HG02623 (cell line): ENCODE measurements around the gene HIPK2.
"Not testable (repeated sequence)": the region's sequence is repeated elsewhere in the genome, so short reads cannot be mapped to it uniquely, and the experiment has no call there.

ENCODE experiments used
- ATAC-seq: cut with Tn5 transposase; IDR thresholded peaks from one replicate; pipeline ENCODE4 v1.9.1; 2021; ENCODE audit warnings: moderate library complexity; ENCODE audit not compliant: unreplicated experiment

The HIPK2 gene

DNA sequence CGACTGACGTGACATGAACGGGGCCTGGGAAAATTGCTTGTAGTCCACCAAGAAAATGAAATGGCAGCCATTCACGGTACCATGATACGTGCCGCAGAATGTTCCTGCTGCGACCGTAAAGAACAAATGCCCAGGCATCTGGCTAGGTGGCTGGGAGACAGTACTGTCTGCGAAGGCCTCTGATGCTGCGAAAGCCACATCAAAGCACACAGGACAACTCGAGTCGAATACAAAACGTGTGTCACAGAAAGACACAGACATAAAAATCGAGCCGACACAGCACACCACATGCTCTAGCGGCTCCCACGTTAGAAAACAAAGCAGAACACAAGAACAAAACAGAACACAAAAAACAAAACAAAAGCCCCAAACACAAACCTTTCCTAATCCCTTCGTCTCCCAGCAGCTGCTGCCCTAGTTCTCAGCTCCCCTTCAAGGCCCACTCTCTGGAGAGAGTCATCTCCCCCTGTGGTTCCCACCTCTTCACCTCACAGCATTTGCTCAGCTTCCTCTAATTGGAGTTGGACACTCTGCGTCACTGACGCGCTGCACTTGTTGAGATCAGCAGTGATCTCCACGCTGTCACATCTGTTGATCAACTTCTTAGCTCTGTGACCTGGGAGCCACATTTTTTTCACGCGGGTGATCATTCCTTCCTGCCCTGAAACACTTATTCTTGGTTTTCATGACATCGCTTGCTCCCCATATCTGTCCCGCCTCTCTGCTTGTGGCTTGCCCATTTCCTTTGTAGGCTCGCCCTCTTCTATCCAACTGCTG, 142.1 kb downstream of the HIPK2 start:
- no peak for ATAC-seq

DNA sequence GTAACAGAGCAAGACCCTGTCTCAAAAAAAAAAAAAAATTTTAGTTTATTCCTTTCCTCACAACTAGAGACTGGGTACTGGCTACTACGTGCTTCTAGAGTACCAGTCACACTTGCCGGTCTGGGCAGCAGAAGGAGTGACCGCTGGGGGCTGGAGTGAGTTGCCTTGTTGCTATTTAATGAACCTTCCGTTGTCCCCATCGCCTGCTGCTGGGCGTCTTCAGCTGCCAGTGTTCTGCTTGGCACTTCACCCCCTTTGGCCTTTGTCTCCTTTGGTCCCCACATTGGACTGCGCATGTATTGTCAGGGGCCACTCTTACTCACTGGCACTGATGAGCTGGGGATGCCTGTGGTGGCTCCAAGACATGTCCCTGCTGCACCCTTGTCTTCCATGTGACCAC, 143.7 kb downstream of the HIPK2 start:
- ATAC-seq = no peak

DNA sequence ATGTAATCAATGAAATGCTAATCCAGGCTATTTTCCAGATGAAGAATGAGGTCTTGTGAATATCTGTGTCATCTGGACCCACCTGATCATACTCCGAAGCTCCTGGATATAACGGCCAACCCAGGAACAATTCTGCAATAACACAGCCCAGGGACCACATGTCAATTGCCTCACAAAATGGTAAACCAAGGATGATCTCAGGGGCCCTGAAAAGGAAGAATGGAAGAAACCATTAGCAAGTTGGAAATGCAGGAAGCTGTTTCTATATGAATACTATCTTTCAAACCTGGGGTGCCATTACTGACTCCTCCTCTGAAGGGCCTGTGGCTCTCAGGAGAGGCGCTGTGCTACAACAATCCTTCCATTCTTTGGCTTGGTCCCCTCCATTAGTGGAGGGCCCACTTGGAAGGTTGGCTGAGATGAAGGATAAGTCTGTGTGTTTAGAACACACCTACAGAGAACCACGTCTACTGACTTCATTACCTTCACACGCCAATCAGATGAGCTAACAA, 146.2 kb downstream of the HIPK2 start:
- ATAC-seq = no peak

DNA sequence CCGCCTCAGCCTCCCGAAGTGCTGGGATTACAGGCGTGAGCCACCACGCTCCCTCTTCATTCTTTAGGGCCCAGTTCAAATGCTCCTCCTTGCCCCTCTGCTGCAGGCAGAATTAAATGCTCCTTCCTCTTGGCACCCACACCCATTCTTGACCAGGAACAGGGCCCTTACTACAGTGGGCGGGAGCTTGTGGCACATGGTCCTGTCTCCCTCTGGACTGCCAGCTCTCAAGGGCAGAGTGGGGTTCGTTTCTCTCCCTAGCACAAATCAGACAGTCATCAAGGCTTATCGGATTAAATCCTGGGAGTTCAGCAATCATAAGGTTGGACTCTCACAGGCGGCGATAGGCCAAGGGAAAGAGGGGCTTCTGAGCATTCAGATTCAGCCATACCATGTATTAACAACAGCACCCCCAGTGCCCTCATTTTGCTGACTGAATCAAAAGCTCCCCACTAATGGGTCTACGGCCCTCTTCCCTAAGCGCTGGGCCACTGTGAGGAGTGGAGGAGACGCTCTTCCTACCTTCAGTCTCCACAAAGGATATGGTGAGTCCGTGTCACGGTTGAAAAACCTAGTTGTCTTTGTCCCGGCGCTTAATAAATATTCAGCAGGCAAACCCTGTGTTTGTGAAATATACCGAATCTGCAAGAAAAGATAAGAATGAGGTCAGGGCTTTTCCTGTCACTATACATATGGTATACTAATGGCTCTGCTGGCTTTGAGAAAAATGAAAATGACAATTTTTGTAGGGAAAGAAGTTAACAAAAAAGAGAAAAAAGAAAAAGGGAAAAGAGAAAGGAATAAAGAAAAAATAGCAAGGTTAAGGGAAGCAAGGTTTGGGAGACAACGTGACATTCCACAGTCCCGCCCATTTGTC, 146.9 kb downstream of the HIPK2 start:
- ATAC-seq = no peak

DNA sequence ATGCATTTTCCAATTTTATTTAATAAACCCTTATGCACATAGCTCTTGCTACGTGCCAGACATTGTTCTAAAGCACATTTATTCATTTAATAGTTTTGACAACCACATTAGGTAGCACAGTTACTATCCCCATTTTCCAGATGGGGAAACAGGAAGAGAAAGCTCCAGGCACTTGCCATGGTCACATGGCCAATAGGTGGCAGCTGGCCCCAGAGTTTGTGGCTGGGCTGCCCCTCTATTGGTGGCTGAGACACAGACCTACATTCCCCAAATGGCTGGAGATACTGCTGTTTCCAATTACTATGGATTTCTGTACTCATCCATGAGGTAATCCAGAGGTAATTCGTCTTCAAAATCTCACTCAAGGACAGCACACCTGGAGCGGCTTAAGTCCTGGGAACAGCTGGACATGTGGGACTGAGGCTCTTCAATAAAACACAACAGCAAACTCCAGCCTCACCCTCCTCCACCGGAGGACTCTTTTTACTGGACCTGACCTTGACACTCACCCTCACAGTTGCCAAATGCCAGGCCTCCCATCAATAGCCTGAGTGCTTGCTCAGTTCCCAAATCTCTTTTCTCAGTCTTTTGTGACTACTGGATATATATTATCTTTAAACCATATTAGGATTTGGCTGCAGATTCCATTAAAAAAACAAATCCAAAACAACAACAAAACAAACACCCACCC, 148.3 kb downstream of the HIPK2 start:
- no peak for ATAC-seq

DNA sequence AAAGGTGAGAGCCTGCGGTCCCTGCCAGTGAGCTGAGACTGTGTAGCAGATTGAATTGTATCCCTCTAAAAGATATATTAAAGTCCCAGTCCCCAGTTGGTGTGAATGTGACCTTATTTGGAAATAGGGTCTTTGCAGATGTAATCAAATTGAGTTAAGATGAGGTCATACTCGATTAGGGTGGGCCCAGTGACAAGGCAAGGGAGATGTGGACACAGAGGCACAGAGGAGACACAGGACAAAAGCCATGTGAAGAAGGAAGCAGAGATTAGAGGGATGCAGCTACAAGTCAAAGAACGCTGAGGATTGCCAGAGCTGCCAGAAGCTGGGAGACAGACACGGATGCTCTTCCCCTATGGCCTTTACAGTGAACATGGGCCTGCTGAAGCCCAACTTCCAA, 150.0 kb downstream of the HIPK2 start:
- no peak for ATAC-seq

DNA sequence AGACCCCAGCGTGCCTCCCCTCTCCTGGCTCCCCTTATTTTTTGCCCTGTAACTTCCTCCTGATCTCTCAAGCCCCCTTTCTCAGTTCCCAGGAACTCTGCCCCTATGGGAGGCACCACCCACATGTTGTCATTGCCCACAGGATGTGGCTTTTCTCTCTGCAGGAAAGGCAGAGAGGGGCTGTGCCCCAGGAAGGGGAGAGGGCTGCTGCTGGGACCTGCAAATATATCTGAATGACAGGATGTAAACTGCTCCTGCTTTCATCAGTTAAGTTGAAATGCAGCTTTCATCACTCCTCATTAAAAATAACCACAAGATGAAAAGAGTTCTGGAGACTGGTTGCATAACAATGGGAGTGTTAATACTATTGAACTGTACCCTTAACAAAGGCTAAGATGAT, 151.0 kb downstream of the HIPK2 start:
- ATAC-seq = no peak

DNA sequence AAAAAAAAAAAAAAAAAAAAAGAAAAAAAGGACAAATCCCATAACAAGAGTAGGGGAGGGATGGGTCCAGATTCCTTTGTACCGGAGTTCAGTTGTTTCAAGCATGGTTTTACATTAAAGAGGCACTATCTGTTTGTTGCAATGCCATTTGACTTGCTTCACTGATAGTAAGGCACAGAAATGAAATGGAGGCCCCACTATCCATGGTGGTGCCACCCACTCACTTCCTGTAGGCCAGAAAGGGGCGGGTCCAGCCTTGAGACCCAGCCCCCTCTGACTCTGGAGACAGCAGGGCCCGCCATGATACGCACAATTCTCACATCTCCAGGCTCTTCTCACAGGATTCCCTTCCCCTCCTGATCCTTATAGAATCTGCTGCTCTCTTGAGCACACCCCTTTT, 154.3 kb downstream of the HIPK2 start:
- ATAC-seq = no peak

DNA sequence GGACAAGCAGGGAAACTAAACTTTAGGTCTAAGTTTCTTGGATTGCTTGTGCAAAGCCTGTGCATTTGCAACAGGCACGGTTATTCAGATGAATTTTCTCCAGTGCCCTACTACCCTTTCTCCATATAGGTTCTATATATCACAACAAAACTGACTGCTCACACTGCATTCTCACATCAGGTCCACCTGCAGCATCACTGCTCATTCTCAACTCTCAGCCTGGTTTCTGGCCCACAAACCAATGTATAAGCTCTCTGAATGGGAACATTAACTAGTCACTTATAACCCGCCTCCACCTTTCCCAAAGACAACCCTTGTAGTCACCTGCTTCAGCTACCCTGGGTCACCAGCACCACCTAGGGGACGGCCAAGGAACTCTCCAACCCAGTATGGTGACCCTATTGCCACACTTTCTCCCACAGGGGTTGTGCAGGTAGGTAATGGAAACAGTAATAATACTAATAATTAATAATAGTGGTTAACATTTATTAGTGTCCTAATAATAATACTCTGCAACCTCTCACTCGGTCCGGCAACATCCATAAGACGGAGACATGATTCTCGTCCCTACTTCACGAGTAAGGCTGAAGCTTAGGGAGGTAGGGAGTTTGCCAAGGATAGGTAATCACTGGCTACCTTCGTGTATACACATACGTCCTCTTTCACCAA, 157.0 kb downstream of the HIPK2 start:
- ATAC-seq = peak; percentile 72

DNA sequence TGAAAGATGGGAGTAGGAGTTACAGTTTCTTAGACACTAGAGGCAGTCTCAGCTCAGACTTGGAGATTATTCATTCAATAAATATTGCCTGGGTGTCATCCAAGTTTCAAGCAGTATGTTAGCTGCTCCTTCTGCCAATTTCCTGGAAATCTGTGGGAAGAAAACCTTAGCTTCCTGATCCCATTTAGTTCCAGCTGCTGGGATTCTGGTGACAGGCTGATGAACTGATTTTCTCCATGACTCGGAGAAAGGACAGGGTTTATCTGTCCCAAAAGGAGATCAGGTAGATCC, 158.5 kb downstream of the HIPK2 start:
- no peak for ATAC-seq

DNA sequence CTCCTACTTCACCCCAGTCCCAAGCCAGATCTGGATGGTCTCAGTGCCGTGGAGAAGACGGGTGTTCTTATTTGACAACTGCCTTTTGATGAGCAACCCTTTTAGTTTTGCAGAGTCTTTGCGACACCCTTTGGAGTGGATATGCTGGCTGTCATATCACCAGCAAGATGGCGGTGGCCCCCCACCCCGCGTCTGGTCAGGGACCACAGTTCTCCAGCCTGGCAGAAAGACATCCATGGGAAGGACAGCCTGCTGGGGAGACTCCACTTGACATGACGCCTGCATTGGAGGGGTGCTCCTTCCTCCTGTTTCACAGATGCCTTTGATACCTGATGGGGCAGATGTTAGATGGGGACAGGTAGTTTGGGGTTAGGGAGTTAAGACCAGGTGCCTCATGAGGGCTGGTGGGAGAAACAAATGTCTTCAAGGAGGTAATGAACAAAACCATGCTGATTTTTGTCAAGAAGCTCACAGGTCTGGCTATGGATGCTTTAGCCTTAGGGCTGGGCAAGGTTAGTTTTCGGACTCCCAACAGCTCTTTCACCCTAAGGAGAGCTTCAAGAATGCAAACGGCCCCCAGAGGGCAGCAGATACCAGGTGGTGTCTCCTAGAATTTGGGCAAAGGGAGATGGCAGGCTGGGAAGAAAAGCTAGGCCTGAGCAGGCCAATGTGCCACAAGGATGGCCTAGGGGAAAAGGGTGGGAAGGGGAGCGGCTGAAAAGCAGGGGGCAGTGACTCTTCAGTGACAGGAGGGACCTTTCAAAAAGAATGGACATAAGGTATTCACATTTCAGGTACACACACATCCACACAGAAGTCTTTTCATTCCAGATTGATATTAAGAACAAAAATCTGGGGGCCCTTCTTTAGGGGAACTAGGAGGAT, 159.1 kb downstream of the HIPK2 start:
- no peak for ATAC-seq

DNA sequence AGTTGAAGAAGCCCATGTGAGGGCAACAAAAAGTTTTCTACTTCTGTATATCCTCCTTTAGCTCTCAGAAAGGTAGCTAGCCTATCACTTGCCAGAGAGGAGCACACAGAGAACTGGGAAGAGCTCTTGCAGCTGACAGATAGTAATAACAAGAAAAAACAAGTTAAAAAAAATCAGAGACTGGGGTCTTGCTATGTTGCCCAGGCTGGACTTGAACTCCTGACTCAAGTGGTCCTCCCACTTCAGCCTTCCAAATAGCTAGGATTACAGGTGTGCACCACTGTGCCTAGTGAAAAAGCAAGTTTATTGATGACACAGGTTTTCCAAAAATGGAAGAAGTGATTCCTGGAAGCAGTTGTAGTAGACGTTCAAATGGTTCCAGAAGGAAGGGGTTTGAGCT, 160.7 kb downstream of the HIPK2 start:
- ATAC-seq = no peak

DNA sequence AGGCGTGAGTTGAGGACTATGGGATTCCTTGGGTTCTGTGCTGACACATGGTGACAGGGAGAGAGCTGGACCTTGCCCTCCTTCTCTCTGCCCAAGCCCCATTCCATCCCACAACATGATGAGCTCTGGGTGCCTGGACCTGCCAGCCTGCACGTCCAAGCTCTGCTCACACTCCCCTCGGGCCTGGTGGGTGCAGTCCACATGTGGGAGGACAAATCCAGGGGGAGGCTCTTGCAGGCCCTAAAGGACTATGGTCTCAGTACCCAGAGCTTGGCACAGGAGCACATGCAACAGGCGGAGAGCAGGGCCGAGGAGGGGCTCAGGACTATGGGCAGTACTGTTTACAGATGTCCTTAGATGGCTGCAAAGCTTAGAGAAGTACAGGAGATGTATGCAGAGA, 162.9 kb downstream of the HIPK2 start:
- ATAC-seq = no peak

DNA sequence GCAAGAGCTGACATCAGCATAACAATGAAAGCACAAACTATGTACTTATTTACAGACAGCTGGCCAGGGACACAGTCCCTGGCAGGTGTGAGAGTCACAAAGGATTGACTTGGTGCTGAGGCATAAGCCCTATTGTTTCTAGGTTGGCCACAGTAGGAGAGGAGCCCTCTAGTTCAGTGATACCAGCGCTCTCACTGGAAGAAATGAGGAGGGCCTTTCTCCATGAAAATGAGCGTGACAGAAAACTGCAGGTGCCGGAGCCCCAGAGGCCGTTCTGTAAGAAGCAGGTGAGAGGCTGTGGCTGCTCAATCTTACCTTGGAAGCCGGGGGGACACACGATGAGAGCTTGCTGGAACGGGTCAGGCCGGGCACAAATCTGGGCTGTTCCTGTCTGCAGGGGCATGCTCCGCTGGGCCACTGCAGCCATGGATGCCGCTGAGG, 163.8 kb downstream of the HIPK2 start:
- no peak for ATAC-seq

DNA sequence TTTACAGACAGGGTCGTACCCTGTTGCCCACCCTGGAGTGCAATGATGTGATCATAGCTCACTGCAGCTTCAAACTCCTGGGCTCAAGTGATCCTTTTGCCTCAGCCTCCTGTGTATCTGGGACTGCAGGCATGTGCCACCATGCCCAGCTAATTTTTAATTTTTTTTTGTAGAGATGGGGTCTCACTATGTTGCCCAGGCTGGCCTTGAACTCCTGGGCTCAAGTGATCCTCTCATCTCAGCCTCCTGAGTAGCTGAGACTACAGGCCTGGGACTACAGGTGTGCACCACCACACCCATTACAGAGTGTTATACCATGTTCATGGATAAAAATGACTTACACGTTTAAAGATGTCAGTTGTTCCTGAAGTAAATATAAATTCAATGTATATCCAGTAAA, 166.2 kb downstream of the HIPK2 start:
- not testable (repeated sequence) for ATAC-seq

DNA sequence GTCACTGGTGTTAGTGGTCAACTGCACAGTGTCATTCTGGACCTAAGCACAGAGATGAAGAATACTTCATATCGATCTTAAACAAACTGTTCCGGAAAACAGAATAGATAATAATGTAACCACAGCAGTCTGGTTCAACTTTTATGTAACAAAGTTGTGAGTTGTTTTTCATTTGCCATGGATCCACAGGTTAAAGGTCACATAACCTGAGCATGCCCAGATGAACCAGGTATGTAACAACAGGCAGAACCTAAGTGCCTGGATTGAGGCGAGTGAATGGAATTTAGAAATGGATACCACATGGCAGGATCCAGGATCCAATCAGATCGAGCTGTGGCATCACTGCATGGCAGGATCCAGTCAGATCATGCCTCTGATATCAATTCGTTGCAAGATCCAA, 167.2 kb downstream of the HIPK2 start:
- no peak for ATAC-seq

DNA sequence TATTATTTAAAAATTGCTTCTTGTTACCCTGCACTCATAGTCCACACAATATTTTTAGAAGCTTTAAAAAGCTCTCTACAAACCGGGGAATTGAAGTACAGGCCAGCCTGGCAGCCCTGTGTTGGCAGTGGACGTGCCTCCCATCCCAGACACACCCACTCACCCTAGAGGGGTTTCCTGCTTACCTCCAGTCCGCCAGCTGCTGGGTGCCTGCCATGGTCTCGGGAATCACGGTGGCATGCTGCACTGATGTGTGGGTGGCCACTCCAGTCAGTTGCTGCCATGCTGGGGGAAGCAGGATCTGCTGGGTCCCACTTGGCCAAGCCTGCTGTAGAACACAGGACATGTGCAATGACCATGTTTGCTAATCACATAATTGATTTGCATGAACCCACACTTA, 173.9 kb downstream of the HIPK2 start:
- no peak for ATAC-seq

DNA sequence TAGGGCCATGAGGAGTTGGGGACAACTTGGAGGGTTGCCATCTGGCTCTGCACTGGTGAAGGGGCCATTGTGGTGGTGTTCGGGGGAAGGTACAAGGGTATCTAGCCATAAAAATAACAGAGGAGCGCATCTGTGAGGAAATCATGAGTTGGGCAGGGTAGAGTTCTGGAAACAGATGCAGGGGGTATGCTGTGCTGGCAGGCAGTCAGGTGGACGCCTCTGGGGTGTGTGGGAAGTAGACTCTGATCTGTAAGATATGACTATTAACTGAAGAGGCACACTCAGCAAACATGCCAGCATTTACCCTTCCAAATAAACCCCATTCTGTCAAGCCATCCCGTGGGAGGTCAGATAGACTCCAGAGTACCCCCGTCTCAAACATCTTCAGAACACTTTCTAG, 174.5 kb downstream of the HIPK2 start:
- ATAC-seq = no peak

DNA sequence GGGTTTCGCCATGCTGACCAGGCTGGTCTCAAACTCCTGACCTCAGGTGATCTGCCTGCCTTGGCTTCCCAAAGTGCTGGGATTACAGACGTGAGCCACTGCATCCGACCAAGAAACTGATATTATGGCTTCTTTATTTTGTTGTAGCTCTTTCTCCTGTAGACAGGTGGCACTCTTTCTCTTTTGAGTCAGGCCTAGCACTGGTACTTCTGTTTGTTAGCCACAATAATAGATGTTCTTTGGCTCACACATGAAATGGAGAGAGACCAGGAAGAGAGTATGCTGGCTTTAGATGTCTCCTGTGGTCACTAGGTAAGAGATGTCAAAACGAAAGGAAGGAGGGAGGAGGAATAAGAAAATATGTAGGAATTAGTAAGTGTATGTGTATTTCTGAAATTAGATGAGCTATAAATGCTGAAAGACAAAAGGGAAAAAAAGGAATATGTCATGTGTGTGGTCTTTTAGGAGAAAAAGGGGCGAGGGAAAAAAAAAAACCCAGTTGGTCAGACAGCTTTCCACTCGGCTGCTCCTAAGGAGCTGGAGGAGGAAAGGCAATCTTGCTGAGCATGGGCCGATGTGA, 175.6 kb downstream of the HIPK2 start:
- ATAC-seq = no peak

DNA sequence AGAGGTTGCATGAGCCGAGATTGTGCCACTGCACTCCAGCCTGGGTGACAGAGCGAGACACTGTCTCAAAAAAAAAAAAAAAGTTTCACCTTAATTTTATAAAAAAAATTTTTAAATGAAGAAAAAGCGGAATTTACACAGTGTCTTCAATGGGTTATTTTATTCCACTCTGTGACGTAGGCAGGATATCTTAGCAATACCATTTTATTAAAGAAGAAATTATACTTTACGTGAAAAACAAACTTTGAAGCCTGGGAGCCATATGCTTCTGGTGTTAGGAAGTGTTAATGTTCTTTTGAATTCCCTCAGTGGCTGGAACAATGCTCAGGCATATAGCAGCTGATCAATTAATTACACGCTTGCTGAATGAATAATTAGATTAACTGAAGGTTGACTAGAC, 176.6 kb downstream of the HIPK2 start:
- no peak for ATAC-seq
